Motor neuron (in vitro differentiated cells): ENCODE measurements around the gene ELAVL4. TPM values are rescaled to one million over a fixed set of nuclear protein-coding genes. Genes with fewer than 3 reads are reported as not detected.

Experiments used
- ATAC-seq, 8 experiments: fragments of 200-7000 bp; cut with Tn5 transposase; replicated peaks in 6 of 8; 2 replicates each; pipeline ENCODE4 v1.8.0; 2021; ENCODE audit warnings: mild to moderate bottlenecking in 8 of 8, moderate library complexity in 8 of 8
- H3K27ac ChIP-seq, 2 donors: fragments of 250-450 bp; sonication (Bioruptor Pico); 2 replicates each; pipeline ENCODE4 v1.9.0; 2021; ENCODE audit warnings: antibody characterized with exemption in 2 of 2, mild to moderate bottlenecking in 2 of 2, moderate library complexity in 1 of 2
- H3K4me1 ChIP-seq, 2 donors: fragments of 250-450 bp; sonication (Bioruptor Pico); replicated peaks in 1 of 2; 2 replicates each; pipeline ENCODE4 v1.6.1; 2021; ENCODE audit warnings: antibody characterized with exemption in 2 of 2, mild to moderate bottlenecking in 2 of 2, moderate library complexity in 1 of 2
- H3K4me3 ChIP-seq, 5 donors: fragments of 250-450 bp; sonication (Bioruptor Pico); 2 replicates each; pipeline ENCODE4 v1.9.0; 2021; ENCODE audit warnings: antibody characterized with exemption in 5 of 5, mild to moderate bottlenecking in 5 of 5, moderate library complexity in 4 of 5
- WGBS, 10 experiments: fragments of 450-650 bp; shearing (Covaris generic); methylation state at CpG; one replicate each; pipeline ENCODE4 v1.0.0; 2022; 5-methylcytosine and 5-hydroxymethylcytosine counted together
- in situ Hi-C, 9 experiments: fragments of 400-800 bp; cut with MboI; loops; one replicate each; pipeline ENCODE4 v1.15.0; 2021; ENCODE audit warnings: low sequenced_read_pairs in 9 of 9, low pct_unique_long_range_greater_than_20kb in 2 of 9; ENCODE audit not compliant: unreplicated experiment in 9 of 9
- total RNA-seq, 8 experiments: library from RNA; unstranded; fragments of 300-600 nt; gene quantifications; 2 replicates each; pipeline versions ENCODE4 v1.2.3 to v1.2.4, GENCODE V29; 2022

The ELAVL4 gene
- total RNA-seq, 8 experiments from 2014 or later: 0.13 to 281 (median 169) TPM; not detected in 1

- H3K4me1 ChIP-seq: peaks cover 18 to 64% of the 10 kb centered on the region in 2 donors
Measured at GRCh38 chr1:50132347-50132894, 23.7 kb downstream of the ELAVL4 start.

GRCh38 chr1:50135716-50136115 is 27.0 kb downstream of the ELAVL4 start:
- 0 to 88% (median 71%) methylated on average over 1 to 2 of the region's 2 CpGs for WGBS, 10 experiments
- peak in 5 of 8 experiments; percentile 50 to 69 (median 68) for ATAC-seq
- Histone ChIP-seq H3K4me1 (peaks cover 34 to 73% of the 10 kb centered on the region in 2 donors), H3K27ac (no peak overlapping the region), H3K4me3 (no peak overlapping the region)
- in situ Hi-C loops: no loop called here

More at GRCh38 chr1:50132347-50132894, 23.7 kb downstream of the ELAVL4 start:
- no peak overlapping the region for H3K27ac ChIP-seq
- no peak overlapping the region for H3K4me3 ChIP-seq
- peak in 5 of 8 experiments; percentile 28 to 80 (median 69) for ATAC-seq
- 25 to 100% (median 46%) methylated on average over 1 to 3 of the region's 3 CpGs; no CpG with 5 or more reads in 1 of the 10 experiments for WGBS, 10 experiments
- in situ Hi-C loops: no loop called here

GRCh38 chr1:50139339-50140181 is 30.8 kb downstream of the ELAVL4 start:
- peak in 7 of 8 experiments; percentile 14 to 88 (median 77) for ATAC-seq
- Histone ChIP-seq H3K4me3 (peak overlapping the region in 1 of 5 donors; percentile 5), H3K27ac (peak overlapping the region; percentile 35 to 68), H3K4me1 (peaks cover 32 to 48% of the 10 kb centered on the region in 2 donors)
- 10 to 56% (median 31%) methylated on average over 3 to 10 of the region's 10 CpGs; no CpG with 5 or more reads in 2 of the 10 experiments for WGBS, 10 experiments
- in situ Hi-C loops: no loop called here

- H3K4me3 ChIP-seq: no peak overlapping the region
- peak in 4 of 8 experiments; percentile 6 to 82 (median 68) for ATAC-seq
Measured at GRCh38 chr1:50140182-50140447, 31.4 kb downstream of the ELAVL4 start.

GRCh38 chr1:50147191-50147850 is 38.6 kb downstream of the ELAVL4 start:
- in situ Hi-C loops: no loop called here
- WGBS, 10 experiments: 0 to 95% (median 56%) methylated on average over 1 to 4 of the region's 4 CpGs; no CpG with 5 or more reads in 2 of the 10 experiments
- no peak for ATAC-seq
- H3K4me3 ChIP-seq: no peak overlapping the region
- H3K4me1 ChIP-seq: no peaks in the 10 kb centered on the region
- H3K27ac ChIP-seq: no peak overlapping the region

More at GRCh38 chr1:50140182-50140447, 31.4 kb downstream of the ELAVL4 start:
- 0 to 80% (median 43%) methylated on average over 1 of the region's 1 CpG; no CpG with 5 or more reads in 3 of the 10 experiments for WGBS, 10 experiments
- peaks cover 32 to 42% of the 10 kb centered on the region in 2 donors for H3K4me1 ChIP-seq
- H3K27ac ChIP-seq: no peak overlapping the region
- in situ Hi-C loops: no loop called here

- in situ Hi-C loops: no loop called here
- Histone ChIP-seq H3K4me3 (no peak overlapping the region), H3K27ac (no peak overlapping the region), H3K4me1 (no peaks in the 10 kb centered on the region)
- 0 to 100% (median 97%) methylated on average over 1 of the region's 1 CpG; no CpG with 5 or more reads in 2 of the 10 experiments for WGBS, 10 experiments
- ATAC-seq: no peak
Measured at GRCh38 chr1:50148142-50148923, 39.6 kb downstream of the ELAVL4 start.

GRCh38 chr1:50152236-50152635 is 43.5 kb downstream of the ELAVL4 start:
- no peak for ATAC-seq
- Histone ChIP-seq H3K27ac (no peak overlapping the region), H3K4me1 (peaks cover 0 to 3% of the 10 kb centered on the region in 2 donors), H3K4me3 (no peak overlapping the region)
- WGBS, 10 experiments: 0 to 94% (median 86%) methylated on average over 1 to 3 of the region's 3 CpGs; no CpG with 5 or more reads in 3 of the 10 experiments
- in situ Hi-C loops: no loop called here

GRCh38 chr1:50155541-50155940 is 46.8 kb downstream of the ELAVL4 start:
- Histone ChIP-seq H3K27ac (no peak overlapping the region), H3K4me3 (no peak overlapping the region), H3K4me1 (peaks cover 0 to 3% of the 10 kb centered on the region in 2 donors)
- in situ Hi-C loops: no loop called here
- WGBS, 10 experiments: 8 to 100% (median 94%) methylated on average over 2 to 3 of the region's 3 CpGs; no CpG with 5 or more reads in 4 of the 10 experiments
- no peak for ATAC-seq

- Histone ChIP-seq H3K27ac (no peak overlapping the region), H3K4me1 (peaks cover 3% of the 10 kb centered on the region in 2 donors), H3K4me3 (no peak overlapping the region)
- ATAC-seq: no peak
- in situ Hi-C loops: no loop called here
- 21 to 100% (median 91%) methylated on average over 1 to 7 of the region's 7 CpGs for WGBS, 10 experiments
Measured at GRCh38 chr1:50156241-50157010, 47.7 kb downstream of the ELAVL4 start.

- Histone ChIP-seq H3K27ac (no peak overlapping the region), H3K4me3 (no peak overlapping the region), H3K4me1 (peaks cover 3% of the 10 kb centered on the region in 2 donors)
- 13 to 100% (median 76%) methylated on average over 1 to 3 of the region's 3 CpGs; no CpG with 5 or more reads in 1 of the 10 experiments for WGBS, 10 experiments
- in situ Hi-C loops: no loop called here
- ATAC-seq: peak in 1 of 8 experiments; percentile 59
Measured at GRCh38 chr1:50157306-50157941, 48.7 kb downstream of the ELAVL4 start.

GRCh38 chr1:50158421-50158820 is 49.7 kb downstream of the ELAVL4 start:
- WGBS, 10 experiments: 0 to 100% (median 95%) methylated on average over 1 of the region's 1 CpG; no CpG with 5 or more reads in 6 of the 10 experiments
- H3K4me3 ChIP-seq: no peak overlapping the region
- peak in 1 of 8 experiments; percentile 49 for ATAC-seq
- H3K4me1 ChIP-seq: peaks cover 3% of the 10 kb centered on the region in 2 donors
- in situ Hi-C loops: no loop called here
- no peak overlapping the region for H3K27ac ChIP-seq
